SK-N-MC (cell line): Measurements from ENCODE around the gene RBMS3.

Experiments
- EZH2 ChIP-seq: fragments of 200-600 bp; sonication (generic); IDR thresholded peaks from one replicate; pipeline ENCODE4 v1.6.1; 2017; ENCODE audit warnings: antibody characterized with exemption
- FOXP2 ChIP-seq: optimal IDR thresholded peaks from 2 replicates; pipeline ENCODE3; 2011; ENCODE audit warnings: mild to moderate bottlenecking, moderate library complexity; ENCODE audit not compliant: insufficient read depth; ENCODE audit errors: extremely low read length, control extremely low read depth
- POLR2AphosphoS5 ChIP-seq: IDR thresholded peaks from 2 replicates; pipeline ENCODE4 v1.6.1; 2012; ENCODE audit warnings: mild to moderate bottlenecking, low read depth, low read length, borderline replicate concordance

DNA sequence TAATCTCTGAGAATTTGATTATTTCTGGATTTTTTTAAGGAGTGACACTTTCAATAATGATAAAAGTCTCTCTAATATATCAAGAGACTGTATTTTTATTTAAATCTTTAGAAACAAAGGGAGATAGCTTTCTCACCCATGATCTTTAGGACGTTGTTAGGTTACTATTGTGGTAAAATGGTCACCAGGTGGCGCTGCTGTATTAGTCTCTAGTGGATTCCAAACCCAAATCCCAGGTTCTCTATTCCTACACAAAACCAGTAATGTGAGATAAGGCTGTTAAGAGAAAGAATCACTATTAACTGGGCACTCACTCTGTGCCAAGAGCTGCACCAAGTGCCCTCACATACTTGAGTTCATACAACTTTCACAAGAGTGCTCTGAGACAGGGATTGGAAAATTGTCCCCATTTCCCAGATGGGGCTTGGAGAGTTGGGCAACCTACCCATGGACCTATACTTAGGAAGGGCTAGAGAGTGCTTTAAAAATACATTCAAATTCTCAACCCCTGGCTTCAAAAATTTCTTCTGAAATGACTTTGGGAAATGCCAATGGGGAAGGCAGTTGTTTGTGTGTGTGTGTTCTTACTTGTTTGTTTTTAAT is 732.2 kb downstream of the RBMS3 start:
- TF ChIP-seq EZH2 (no peak), POLR2AphosphoS5 (no peak), FOXP2 (no peak)
